Loucy (cell line): ENCODE data around the gene NCOR1.
"Not testable (repeated sequence)": the region's sequence is repeated elsewhere in the genome, so short reads cannot be mapped to it uniquely, and the experiment has no call there.

Source experiments
- H2AFZ ChIP-seq: fragments of 200-600 bp; sonication (generic); 2 replicates; pipeline ENCODE4 v1.6.0; 2016; ENCODE audit warnings: antibody characterized with exemption, mild to moderate bottlenecking, low read length, moderate library complexity
- H3F3A ChIP-seq: fragments of 200-600 bp; 2 replicates; pipeline ENCODE4 v1.6.0; 2016; ENCODE audit warnings: antibody characterized with exemption, low read depth, mild to moderate bottlenecking
- H3K27me3 ChIP-seq: fragments of 200-600 bp; sonication (generic); 2 replicates; pipeline ENCODE4 v1.6.1; 2014; ENCODE audit warnings: low read length, mild to moderate bottlenecking; ENCODE audit not compliant: insufficient read depth, poor library complexity, severe bottlenecking
- H3K36me3 ChIP-seq: fragments of 200-600 bp; sonication (generic); 2 replicates; pipeline ENCODE4 v1.6.1; 2016; ENCODE audit warnings: low read length; ENCODE audit not compliant: insufficient read depth
- H3K4me1 ChIP-seq: fragments of 200-600 bp; sonication (generic); 2 replicates; pipeline ENCODE4 v1.5.1; 2014; ENCODE audit warnings: low read length, mild to moderate bottlenecking; ENCODE audit not compliant: insufficient read depth, poor library complexity, severe bottlenecking
- H3K4me2 ChIP-seq: fragments of 200-600 bp; sonication (generic); 2 replicates; pipeline ENCODE4 v1.6.0; 2014; ENCODE audit warnings: antibody characterized with exemption, low read length, low read depth, mild to moderate bottlenecking; ENCODE audit not compliant: poor library complexity, severe bottlenecking
- H3K4me3 ChIP-seq: fragments of 200-600 bp; sonication (generic); 2 replicates; pipeline ENCODE4 v1.5.1; 2014; ENCODE audit warnings: low read length, mild to moderate bottlenecking, mixed read lengths; ENCODE audit not compliant: poor library complexity, severe bottlenecking
- H3K79me2 ChIP-seq: fragments of 200-600 bp; sonication (generic); 2 replicates; pipeline ENCODE4 v1.6.1; 2014; ENCODE audit warnings: low read length; ENCODE audit not compliant: insufficient read depth
- H3K9ac ChIP-seq: fragments of 200-600 bp; sonication (generic); 2 replicates; pipeline ENCODE4 v1.6.0; 2014; ENCODE audit warnings: mild to moderate bottlenecking, low read depth, low read length, moderate library complexity; ENCODE audit not compliant: poor library complexity, severe bottlenecking
- H3K9me2 ChIP-seq: fragments of 200-600 bp; sonication (generic); replicated peaks from 2 replicates; pipeline ENCODE4 v1.6.1; 2016; ENCODE audit warnings: low read depth, low read length, mixed read lengths
- H3K9me3 ChIP-seq: fragments of 200-600 bp; sonication (generic); 2 replicates; pipeline ENCODE4 v1.6.1; 2014; ENCODE audit warnings: mild to moderate bottlenecking, antibody characterized with exemption, low read length, low read depth; ENCODE audit not compliant: insufficient read depth
- H4K20me1 ChIP-seq: fragments of 200-600 bp; sonication (generic); 2 replicates; pipeline ENCODE4 v1.6.0; 2014; ENCODE audit warnings: antibody characterized with exemption, low read length, mild to moderate bottlenecking; ENCODE audit not compliant: insufficient read depth, poor library complexity, severe bottlenecking
- EZH2phosphoT487 ChIP-seq: fragments of 200-600 bp; IDR thresholded peaks from 2 replicates; pipeline ENCODE4 v1.6.1; 2018; ENCODE audit warnings: antibody characterized with exemption, mild to moderate bottlenecking, moderate library complexity, borderline replicate concordance
- TF ChIP-seq, protein P1 (sequence below): fragments of 200-600 bp; sonication (generic); conservative IDR thresholded peaks from 2 replicates; pipeline ENCODE4 v1.5.1; 2014; ENCODE audit warnings: mild to moderate bottlenecking, antibody characterized with exemption, low read length

The NCOR1 gene

DNA sequence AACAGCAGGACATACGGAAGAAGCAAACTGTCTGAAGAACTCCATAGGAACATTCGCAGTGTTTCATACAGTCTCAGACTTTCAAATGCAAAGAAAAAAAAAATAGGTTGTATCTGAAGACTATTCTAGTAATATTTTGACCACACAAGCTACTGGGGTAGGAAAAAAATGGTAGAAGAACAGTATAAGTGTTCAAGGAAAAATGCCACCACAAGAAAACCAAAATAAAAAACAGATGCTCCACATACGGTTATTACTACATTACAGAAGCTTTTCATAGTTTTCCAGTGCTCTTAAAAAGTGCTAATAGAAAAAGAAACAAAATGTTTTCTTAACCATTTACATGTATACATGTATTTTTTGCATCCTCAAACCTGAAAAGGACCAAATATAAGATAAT, 3.7 kb downstream of the NCOR1 start:
- peak overlapping the region; percentile 95 for H3K4me2 ChIP-seq
- peaks cover 42% of the 10 kb centered on the region for H3K4me1 ChIP-seq
- H3K9ac ChIP-seq = peak overlapping the region; percentile 97
- H3K9me2 ChIP-seq = no peaks in the 10 kb centered on the region
- no peak overlapping the region for H2AFZ ChIP-seq
- H3K79me2 ChIP-seq = peaks cover 96% of the 10 kb centered on the region
- peaks cover under 1% of the 10 kb centered on the region; the same call in 1 of the 2 replicates for H3F3A ChIP-seq
- H3K9me3 ChIP-seq = no peaks in the 10 kb centered on the region
- H3K27me3 ChIP-seq = peaks cover 7% of the 10 kb centered on the region
- no peaks in the 10 kb centered on the region for H3K36me3 ChIP-seq
- no peak for TF ChIP-seq EZH2phosphoT487
- TF ChIP-seq, protein P1, sequence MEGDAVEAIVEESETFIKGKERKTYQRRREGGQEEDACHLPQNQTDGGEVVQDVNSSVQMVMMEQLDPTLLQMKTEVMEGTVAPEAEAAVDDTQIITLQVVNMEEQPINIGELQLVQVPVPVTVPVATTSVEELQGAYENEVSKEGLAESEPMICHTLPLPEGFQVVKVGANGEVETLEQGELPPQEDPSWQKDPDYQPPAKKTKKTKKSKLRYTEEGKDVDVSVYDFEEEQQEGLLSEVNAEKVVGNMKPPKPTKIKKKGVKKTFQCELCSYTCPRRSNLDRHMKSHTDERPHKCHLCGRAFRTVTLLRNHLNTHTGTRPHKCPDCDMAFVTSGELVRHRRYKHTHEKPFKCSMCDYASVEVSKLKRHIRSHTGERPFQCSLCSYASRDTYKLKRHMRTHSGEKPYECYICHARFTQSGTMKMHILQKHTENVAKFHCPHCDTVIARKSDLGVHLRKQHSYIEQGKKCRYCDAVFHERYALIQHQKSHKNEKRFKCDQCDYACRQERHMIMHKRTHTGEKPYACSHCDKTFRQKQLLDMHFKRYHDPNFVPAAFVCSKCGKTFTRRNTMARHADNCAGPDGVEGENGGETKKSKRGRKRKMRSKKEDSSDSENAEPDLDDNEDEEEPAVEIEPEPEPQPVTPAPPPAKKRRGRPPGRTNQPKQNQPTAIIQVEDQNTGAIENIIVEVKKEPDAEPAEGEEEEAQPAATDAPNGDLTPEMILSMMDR = no peak
- peaks cover 63% of the 10 kb centered on the region for H4K20me1 ChIP-seq
- H3K4me3 ChIP-seq = peak overlapping the region; percentile 85

DNA sequence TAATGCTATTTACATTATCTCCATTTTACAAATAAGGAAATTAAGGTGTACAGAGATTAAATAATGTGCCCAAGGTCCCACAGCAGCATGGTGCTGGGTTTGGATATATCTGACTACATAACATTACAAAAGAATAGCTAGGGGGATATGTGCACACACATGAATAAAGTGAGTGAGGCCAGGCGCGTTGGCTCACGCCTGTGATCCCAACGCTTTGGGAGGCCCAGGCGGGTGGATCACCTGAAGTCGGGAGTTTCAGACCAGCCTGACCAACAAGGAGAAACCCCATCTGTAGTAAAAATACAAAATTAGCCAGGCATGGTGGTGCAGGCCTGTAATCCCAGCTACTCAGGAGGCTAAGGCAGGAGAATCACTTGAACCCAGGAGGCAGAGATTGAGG, 10.6 kb downstream of the NCOR1 start:
- Histone ChIP-seq H3K79me2 (peaks cover 96% of the 10 kb centered on the region), H3K4me1 (peaks cover 15% of the 10 kb centered on the region), H3K4me3 (peak overlapping the region; percentile 29), H4K20me1 (peaks cover 55% of the 10 kb centered on the region), H3K4me2 (peak overlapping the region; percentile 32)
- H3K9me3 ChIP-seq, H3K9ac ChIP-seq, H3K36me3 ChIP-seq, H3K9me2 ChIP-seq, H3F3A ChIP-seq, H2AFZ ChIP-seq, H3K27me3 ChIP-seq: not testable (repeated sequence)

DNA sequence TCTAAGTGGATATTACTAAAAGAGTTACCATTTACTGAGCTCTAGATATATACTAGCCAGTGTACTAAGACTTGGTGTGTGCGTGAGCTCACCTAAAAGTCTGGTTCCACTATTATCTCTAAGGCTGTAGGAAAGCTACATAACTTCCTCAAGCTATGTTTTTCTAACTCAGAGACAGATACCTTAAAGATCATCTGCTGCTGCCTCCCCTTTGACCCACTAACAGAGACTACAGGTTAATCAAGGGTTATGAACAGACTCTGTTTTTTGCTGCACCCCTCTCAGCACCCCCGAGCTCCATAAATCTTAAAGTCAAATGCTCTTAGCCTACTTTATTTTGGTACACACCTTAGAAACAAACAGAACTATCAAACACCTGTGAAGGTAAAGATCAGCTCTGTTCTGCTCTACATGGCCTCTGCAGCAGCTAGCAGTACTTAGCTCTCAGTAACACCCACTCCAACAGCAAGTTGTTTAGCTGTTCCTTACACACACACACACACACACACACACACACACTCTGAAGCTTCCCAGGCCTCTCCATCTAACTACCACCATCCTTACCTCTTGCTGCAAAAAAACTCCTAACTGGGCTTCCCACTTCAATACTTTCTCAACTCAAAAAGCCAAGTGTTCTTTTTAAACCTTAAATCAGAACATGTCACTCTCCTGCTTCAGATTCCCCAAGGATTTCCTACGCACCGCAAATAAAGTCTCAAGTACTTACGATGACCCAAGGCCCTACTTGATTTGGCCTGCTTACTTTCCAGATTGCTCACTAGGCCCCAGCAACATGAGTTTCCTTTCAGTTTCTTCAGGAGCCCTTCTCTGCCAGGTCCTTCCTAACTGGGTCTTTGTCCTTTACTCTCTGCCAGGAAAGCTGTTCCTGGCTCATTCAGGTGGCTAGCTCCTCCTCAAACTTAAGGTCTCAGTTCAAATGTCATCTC, 12.5 kb downstream of the NCOR1 start:
- H3K79me2 ChIP-seq = peaks cover 96% of the 10 kb centered on the region
- H3K4me1 ChIP-seq = peaks cover 18% of the 10 kb centered on the region
- peaks cover 55% of the 10 kb centered on the region for H4K20me1 ChIP-seq
- H3K27me3 ChIP-seq, H2AFZ ChIP-seq, H3K9ac ChIP-seq, H3K9me2 ChIP-seq, H3K36me3 ChIP-seq, H3F3A ChIP-seq, H3K9me3 ChIP-seq: not testable (repeated sequence)
- peak overlapping the region; percentile 21 for H3K4me3 ChIP-seq
- H3K4me2 ChIP-seq = peak overlapping the region; percentile 37

DNA sequence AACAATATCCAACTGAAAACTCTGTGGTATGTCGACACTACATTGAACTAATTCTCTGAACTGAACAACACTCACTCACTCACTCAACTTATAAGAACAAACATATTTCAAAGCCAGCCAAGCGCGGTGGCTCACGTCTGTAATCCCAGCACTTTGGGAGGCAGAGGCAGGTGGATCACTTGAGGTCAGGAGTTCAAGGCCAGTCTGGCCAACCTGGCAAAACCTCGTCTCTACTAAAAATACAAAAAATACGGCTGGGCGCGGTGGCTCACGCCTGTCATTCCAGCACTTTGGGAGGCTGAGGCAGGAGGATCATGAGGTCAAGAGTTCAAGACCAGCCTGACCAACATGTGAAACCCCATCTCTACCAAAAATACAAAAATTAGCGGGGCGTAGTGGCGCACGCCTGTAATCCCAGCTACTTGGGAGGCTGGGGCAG, 13.6 kb downstream of the NCOR1 start:
- H2AFZ ChIP-seq, H3K9ac ChIP-seq, H3K36me3 ChIP-seq, H3K4me2 ChIP-seq, H3K4me3 ChIP-seq, H3F3A ChIP-seq, H3K27me3 ChIP-seq, H3K9me3 ChIP-seq, H3K9me2 ChIP-seq: not testable (repeated sequence)
- peaks cover 97% of the 10 kb centered on the region for H3K79me2 ChIP-seq
- H4K20me1 ChIP-seq = peaks cover 63% of the 10 kb centered on the region
- peaks cover 18% of the 10 kb centered on the region for H3K4me1 ChIP-seq
